K562 (cell line): ENCODE results near the gene ATP1A3.
"Not testable (repeated sequence)": the region's sequence is repeated elsewhere in the genome, so short reads cannot be mapped to it uniquely, and the experiment has no call there.

Source experiments
- FOXM1 ChIP-seq, 2 experiments: fragments of 450-650 bp in 1 of 2; sonication (generic) in 1 of 2; formaldehyde crosslinking in 1 of 2; IDR thresholded peaks; 2 replicates each; pipeline versions ENCODE4 v1.6.1 to v1.9.0; 2017 to 2022; ENCODE audit warnings: low read depth in 2 of 2, mild to moderate bottlenecking in 2 of 2, missing genetic modification reagents in 1 of 2, moderate library complexity in 1 of 2
- MTA3 ChIP-seq: fragments of 450-650 bp; formaldehyde crosslinking; IDR thresholded peaks from 2 replicates; pipeline ENCODE4 v1.6.1; 2017; ENCODE audit warnings: mild to moderate bottlenecking, borderline replicate concordance
- TF ChIP-seq, protein P1 (sequence below): fragments of 250-450 bp; sonication (Bioruptor Pico); IDR thresholded peaks from 2 replicates; pipeline ENCODE4 v1.5.0; 2021

DNA sequence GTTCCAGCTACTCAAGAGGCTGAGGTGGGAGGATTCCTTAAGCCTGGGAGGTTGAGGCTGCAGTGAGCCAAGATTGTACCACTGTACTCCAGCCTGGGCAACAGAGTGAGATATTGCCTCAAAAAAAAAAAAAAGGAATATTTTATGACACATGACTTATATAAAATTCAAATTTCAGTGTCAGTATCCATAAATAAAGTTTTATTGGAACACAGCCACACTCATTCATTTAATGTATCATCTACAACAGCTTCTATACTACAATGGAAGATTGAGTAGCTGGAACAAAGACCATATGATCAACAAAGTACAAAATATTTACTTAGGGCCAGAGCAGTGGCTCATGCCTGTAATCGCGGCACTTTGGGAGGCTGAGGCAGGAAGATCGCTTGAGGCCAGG lies 18.7 kb upstream of the ATP1A3 start:
- TF ChIP-seq FOXM1 (IDR thresholded peaks at IDR 0.05; ENCODE audit: low read depth); FOXM1 (CRISPR knock-in tag; IDR thresholded peaks at IDR 0.05; ENCODE audit: low read depth); MTA3: not testable (repeated sequence)
- TF ChIP-seq, protein P1, sequence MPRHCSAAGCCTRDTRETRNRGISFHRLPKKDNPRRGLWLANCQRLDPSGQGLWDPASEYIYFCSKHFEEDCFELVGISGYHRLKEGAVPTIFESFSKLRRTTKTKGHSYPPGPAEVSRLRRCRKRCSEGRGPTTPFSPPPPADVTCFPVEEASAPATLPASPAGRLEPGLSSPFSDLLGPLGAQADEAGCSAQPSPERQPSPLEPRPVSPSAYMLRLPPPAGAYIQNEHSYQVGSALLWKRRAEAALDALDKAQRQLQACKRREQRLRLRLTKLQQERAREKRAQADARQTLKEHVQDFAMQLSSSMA: not testable (repeated sequence)
